SW 1271 (cell line): Measurements from ENCODE around the gene POLD2.
A peak's percentile ranks its signal among the peaks of the same experiment; 100 is the strongest.

Source experiments
- DNase-seq, 2 experiments: peaks; one replicate each; lab custom pipeline; 2025; lab: John Stamatoyannopoulos, UW

Gene POLD2

DNA sequence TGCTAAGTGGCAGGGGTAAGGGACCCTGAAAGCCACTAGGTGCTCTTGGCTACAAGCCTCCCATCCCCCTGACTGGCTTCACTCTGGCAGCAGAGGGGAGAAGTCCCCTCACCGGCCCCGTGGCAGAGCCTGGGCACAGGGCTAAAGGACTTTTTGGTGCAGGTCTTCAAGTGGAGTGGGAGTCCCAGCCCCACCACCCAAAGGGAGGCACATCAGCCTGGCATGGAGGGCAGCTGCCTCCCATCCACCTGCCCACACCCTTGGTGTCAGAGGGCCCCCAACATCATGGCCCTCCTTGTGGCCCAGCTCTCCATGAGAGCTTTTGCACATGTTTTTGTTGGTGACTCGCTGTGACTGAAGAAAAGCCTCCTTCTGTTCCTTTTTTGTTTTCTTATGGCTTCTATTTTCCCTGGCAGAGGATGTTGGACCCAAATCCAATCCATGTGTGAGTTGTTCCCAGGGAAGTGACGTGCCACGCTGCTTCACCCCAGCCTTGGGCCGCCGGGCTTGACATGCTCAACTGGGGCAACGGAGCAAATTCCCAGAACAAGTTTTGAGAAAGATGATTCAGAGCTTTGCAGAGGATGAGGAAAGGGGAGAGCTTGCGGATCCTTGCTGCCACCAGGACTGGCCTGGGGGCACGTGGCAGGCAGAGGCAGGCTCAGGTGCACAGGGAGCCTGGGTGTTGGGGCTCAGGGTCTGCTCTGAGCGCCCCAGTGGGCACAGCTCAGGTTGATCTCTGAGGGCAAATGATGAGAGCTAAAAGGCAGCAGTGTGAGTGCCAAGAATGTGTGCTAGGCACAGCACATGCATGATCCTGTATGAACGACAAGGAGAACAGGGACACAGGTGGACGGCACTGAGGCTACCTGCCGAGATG is 21.1 kb downstream of the POLD2 start:
- DNase-seq, result no peak

- DNase-seq, result no peak
Observed at GRCh38 chr7:44101303-44101965, 21.9 kb downstream of the POLD2 start.

GRCh38 chr7:44100458-44101302 is 22.7 kb downstream of the POLD2 start:
- no peak for DNase-seq

GRCh38 chr7:44099669-44100068 is 23.7 kb downstream of the POLD2 start:
- no peak for DNase-seq

- DNase-seq, result no peak
Observed at GRCh38 chr7:44098092-44099068, 25.0 kb downstream of the POLD2 start.

GRCh38 chr7:44097064-44097932 is 26.1 kb downstream of the POLD2 start:
- no peak for DNase-seq

DNA sequence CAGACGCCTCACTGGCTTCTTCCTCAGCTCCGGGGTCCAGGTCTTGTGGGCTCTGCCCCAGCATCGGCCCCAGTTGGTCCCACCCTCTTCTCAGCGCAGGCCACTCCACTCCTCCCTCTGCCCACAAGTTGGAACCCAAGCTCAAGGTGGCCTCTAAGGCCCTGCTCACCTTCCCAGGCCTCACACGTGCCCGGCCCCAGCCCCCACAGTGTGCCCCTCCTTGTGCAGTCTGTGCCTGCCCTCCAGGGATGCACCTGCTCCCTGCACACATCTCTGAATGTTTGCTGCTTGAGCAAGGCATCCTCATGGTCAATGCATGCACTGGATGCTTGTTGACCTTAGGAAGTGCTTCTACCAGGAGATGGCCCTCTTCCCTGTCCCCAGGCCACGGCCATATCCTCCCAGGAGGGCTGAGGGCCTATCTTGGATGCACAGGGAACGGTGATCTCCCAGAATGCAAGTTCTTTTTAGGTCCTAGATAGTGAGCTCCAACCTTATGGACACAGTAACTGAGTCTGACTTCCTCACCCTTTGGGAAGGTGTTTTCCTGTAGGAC is 26.9 kb downstream of the POLD2 start:
- no peak for DNase-seq

DNA sequence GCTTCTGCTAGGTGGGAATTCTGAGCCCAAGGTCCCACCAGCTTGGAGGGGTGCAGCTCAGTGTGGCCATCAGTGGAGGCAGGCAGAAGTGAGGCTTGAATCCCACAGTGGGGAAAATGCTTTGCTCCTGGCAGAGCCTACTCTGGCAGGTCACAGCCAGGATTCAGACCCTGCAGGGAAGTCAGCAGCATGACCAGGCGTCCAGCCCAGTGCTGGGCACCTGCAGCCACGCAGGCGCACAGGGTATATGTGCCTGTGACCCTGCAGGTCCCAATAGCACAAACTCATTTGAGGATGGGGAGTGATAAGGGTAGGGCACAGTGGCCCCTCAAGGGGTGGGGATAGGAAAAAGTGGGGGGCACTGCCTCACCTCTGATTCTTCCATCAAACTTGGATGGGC is 27.6 kb downstream of the POLD2 start:
- DNase-seq, result no peak

- DNase-seq, result no peak
Observed at GRCh38 chr7:44094883-44095592, 28.3 kb downstream of the POLD2 start.

- no peak for DNase-seq
Observed at GRCh38 chr7:44094365-44094764, 29.0 kb downstream of the POLD2 start.

DNA sequence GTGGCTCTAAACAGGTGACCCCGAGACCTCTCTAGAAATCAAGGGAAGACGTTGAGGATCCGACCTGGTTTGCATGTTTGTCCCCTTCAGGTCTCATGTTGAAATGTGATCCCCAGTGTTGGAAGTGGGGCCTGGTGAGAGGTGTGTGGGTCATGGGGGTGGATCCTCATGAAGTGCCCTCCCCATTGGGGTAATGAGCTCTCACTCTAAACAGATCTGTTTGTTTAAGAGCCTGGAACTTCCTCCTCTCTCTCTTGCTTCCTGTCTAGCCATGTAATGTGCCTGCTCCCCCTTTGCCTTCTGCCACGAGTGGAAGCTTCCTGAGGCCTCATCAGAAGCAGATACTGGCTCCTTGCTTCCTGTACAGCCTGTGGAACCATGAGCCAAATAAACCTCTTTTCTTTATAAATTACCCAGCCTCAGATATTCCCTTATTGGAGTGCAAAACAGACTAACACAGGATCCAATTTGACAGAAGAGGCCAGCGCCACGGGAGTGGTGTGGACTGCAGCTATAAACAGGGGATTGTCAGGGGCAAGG is 30.2 kb downstream of the POLD2 start:
- no peak for DNase-seq

DNA sequence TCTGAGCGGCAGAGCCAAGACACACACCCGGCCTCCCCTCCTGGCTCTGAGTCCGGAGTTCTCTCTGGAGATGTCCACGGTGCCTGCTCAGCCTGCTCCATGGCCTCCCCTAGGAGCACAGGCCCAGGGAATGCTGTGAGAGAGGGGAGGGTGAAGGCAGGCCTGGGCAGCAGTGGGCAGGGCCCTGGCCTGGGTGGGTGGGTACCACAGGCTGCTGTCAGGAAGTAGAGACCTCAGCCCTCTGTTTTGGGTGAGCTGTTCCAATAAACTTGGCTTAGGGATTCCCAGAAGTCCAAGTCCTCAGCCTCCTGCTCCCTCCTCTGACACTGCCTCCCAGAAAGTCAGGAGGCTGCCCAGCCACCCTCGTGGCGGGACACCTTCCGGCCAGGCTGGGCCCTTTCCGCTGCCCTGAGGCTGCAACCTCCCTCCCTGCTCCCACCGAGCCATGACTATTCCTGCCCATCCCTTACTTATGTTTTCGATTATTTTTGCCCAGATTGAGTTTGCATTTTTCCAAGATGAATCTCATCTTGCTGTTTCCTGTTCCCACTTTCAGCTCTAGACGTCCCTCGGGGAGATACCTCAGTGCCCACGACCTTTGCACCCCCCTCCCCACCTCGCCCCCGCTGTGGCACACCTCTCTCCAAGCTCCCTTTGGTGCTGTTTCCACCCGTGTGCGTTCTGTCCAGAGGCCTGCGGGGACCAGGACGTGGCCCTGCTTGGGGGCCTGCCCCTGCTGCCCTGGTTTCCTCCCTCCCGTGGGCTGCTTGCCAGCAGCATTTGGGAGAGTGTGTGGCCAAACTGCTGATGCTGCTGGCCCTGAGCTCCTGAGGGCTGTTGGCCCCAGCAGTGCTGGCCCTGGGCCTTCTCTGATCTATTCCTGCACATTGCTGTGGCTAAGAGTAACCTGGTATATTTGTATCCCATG is 35.2 kb downstream of the POLD2 start:
- DNase-seq, result no peak

DNA sequence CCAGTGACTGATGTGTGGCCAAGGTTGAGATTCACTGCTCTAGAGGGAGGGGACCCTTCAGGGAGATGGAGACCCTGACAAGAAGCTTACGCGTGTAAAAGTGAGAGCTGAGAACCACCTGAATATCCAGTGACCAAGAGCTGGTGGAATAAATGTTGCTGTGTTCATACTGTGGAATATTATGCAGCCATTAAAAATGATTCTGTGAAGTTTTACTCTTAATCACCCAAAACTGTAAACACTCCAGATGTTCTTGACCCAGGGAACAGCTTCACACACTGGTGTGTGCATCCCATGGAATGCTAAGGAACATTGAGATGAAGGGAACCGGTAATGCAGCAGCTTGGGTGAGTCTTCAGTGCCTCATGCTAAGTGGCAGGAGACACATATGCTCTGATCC is 36.7 kb downstream of the POLD2 start:
- DNase-seq, result no peak

GRCh38 chr7:44085546-44085945 is 37.8 kb downstream of the POLD2 start:
- DNase-seq, result no peak

DNA sequence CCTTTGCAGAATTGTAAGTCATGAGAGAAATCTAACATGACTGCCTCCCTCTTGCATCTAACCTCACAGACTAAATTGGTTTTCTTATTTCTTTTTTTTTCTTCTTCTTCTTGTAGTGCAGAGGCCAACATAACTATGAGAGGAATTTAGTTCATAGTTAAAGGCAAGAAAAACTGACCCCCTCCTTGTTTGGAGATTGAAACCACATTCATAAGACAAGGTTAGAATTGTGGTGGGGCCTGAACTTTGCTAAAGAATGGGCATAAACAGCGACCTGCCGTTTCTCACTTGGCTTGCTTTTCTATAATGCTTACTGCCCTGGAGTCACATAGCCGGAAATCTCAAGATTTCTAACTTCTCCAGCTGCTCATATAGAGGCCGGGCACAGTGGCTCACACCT is 38.6 kb downstream of the POLD2 start:
- no peak for DNase-seq

DNA sequence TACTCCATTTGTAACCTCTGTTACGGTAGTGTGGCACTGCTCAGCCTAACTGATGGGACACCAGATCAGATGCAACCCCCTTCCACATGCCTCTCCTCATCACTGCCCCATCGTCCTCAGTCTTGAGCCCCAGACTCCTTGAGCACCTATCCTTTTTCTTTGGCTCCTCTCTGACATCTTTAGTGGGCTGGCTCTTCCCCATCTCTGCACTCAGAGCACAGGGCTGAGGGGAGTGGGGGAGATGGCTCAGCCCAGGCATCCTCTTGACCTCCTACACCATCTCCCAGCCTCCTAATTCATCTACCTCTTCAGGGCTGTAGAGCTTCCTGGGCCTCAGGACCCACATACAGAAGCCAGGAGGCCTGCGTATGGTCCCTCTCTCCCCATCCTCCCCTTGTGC is 39.6 kb downstream of the POLD2 start:
- no peak for DNase-seq

- peak; percentile 96 to 97 for DNase-seq
Observed at GRCh38 chr7:44082541-44083207, 40.7 kb downstream of the POLD2 start.
